Measurements from ENCODE around the gene TTC21B. TPM values are rescaled to one million over a fixed set of nuclear protein-coding genes. Genes with fewer than 3 reads are reported as not detected.

Gene TTC21B
- polyA plus RNA-seq, 2 donors, result 3.0 to 3.2 TPM

- no peaks in the 10 kb centered on the region for H3K9me3 ChIP-seq (ENCODE audit: control insufficient read depth in 2 of 2, insufficient read depth in 1 of 2, low read depth in 1 of 2, low read length in 1 of 2)
- no peaks in the 10 kb centered on the region for H3K27me3 ChIP-seq (ENCODE audit: control insufficient read depth in 1 of 2, insufficient read depth in 2 of 2, low read length in 2 of 2)
- WGBS, 2 donors, result 72 to 80% methylated on average over 4 of the region's 4 CpGs
- H3K27ac ChIP-seq (ENCODE audit: low read depth in 2 of 2, low read length in 1 of 2), result no peak overlapping the region
- H3K36me3 ChIP-seq (ENCODE audit: control insufficient read depth in 2 of 2, insufficient read depth in 2 of 2, low read length in 1 of 2), result no peaks in the 10 kb centered on the region
- H3K4me1 ChIP-seq (ENCODE audit: control insufficient read depth in 2 of 2, insufficient read depth in 2 of 2, low read length in 1 of 2), result no peaks in the 10 kb centered on the region
- no peak overlapping the region for H3K4me3 ChIP-seq (ENCODE audit: low read depth in 1 of 2, low read length in 2 of 2)
These were observed 5.8 kb upstream of the TTC21B start for GRCh38 chr2:165959371-165959770.

GRCh38 chr2:165958313-165958960 lies 4.9 kb upstream of the TTC21B start:
- Histone ChIP-seq H3K36me3 (ENCODE audit: control insufficient read depth in 2 of 2, insufficient read depth in 2 of 2, low read length in 1 of 2) (no peaks in the 10 kb centered on the region), H3K4me1 (ENCODE audit: control insufficient read depth in 2 of 2, insufficient read depth in 2 of 2, low read length in 1 of 2) (no peaks in the 10 kb centered on the region), H3K27ac (ENCODE audit: low read depth in 2 of 2, low read length in 1 of 2) (no peak overlapping the region), H3K4me3 (ENCODE audit: low read depth in 1 of 2, low read length in 2 of 2) (no peak overlapping the region), H3K9me3 (ENCODE audit: control insufficient read depth in 2 of 2, insufficient read depth in 1 of 2, low read depth in 1 of 2, low read length in 1 of 2) (no peaks in the 10 kb centered on the region), H3K27me3 (ENCODE audit: control insufficient read depth in 1 of 2, insufficient read depth in 2 of 2, low read length in 2 of 2) (no peaks in the 10 kb centered on the region)
- WGBS, 2 donors, result 92 to 96% methylated on average over 3 of the region's 3 CpGs

- H3K4me1 ChIP-seq (ENCODE audit: control insufficient read depth in 2 of 2, insufficient read depth in 2 of 2, low read length in 1 of 2), result no peaks in the 10 kb centered on the region
- no peaks in the 10 kb centered on the region for H3K36me3 ChIP-seq (ENCODE audit: control insufficient read depth in 2 of 2, insufficient read depth in 2 of 2, low read length in 1 of 2)
- 87% methylated on average over 51 to 60 of the region's 60 CpGs for WGBS, 2 donors
- H3K4me3 ChIP-seq (ENCODE audit: low read depth in 1 of 2, low read length in 2 of 2), result peak overlapping the region in 1 of 2 donors; percentile 2
- H3K27me3 ChIP-seq (ENCODE audit: control insufficient read depth in 1 of 2, insufficient read depth in 2 of 2, low read length in 2 of 2), result no peaks in the 10 kb centered on the region
- H3K9me3 ChIP-seq (ENCODE audit: control insufficient read depth in 2 of 2, insufficient read depth in 1 of 2, low read depth in 1 of 2, low read length in 1 of 2), result no peaks in the 10 kb centered on the region
- no peak overlapping the region for H3K27ac ChIP-seq (ENCODE audit: low read depth in 2 of 2, low read length in 1 of 2)
These were observed 3.6 kb upstream of the TTC21B start for GRCh38 chr2:165957030-165957675.

- WGBS, 2 donors, result 0% methylated on average over 22 to 24 of the region's 24 CpGs
- H3K4me3 ChIP-seq (ENCODE audit: low read depth in 1 of 2, low read length in 2 of 2), result peak overlapping the region; percentile 77 to 99
- H3K27ac ChIP-seq (ENCODE audit: low read depth in 2 of 2, low read length in 1 of 2), result peak overlapping the region; percentile 76 to 93
- no peaks in the 10 kb centered on the region for H3K4me1 ChIP-seq (ENCODE audit: control insufficient read depth in 2 of 2, insufficient read depth in 2 of 2, low read length in 1 of 2)
- no peaks in the 10 kb centered on the region for H3K9me3 ChIP-seq (ENCODE audit: control insufficient read depth in 2 of 2, insufficient read depth in 1 of 2, low read depth in 1 of 2, low read length in 1 of 2)
- no peaks in the 10 kb centered on the region for H3K27me3 ChIP-seq (ENCODE audit: control insufficient read depth in 1 of 2, insufficient read depth in 2 of 2, low read length in 2 of 2)
- H3K36me3 ChIP-seq (ENCODE audit: control insufficient read depth in 2 of 2, insufficient read depth in 2 of 2, low read length in 1 of 2), result no peaks in the 10 kb centered on the region
These were observed 296 bp downstream of the TTC21B start for GRCh38 chr2:165953306-165953654.

- no peaks in the 10 kb centered on the region for H3K4me1 ChIP-seq (ENCODE audit: control insufficient read depth in 2 of 2, insufficient read depth in 2 of 2, low read length in 1 of 2)
- no peaks in the 10 kb centered on the region for H3K9me3 ChIP-seq (ENCODE audit: control insufficient read depth in 2 of 2, insufficient read depth in 1 of 2, low read depth in 1 of 2, low read length in 1 of 2)
- no peaks in the 10 kb centered on the region for H3K36me3 ChIP-seq (ENCODE audit: control insufficient read depth in 2 of 2, insufficient read depth in 2 of 2, low read length in 1 of 2)
- 13 to 16% methylated on average over 4 of the region's 4 CpGs for WGBS, 2 donors
- H3K27me3 ChIP-seq (ENCODE audit: control insufficient read depth in 1 of 2, insufficient read depth in 2 of 2, low read length in 2 of 2), result no peaks in the 10 kb centered on the region
- H3K4me3 ChIP-seq (ENCODE audit: low read depth in 1 of 2, low read length in 2 of 2), result peak overlapping the region; percentile 77 to 99
- H3K27ac ChIP-seq (ENCODE audit: low read depth in 2 of 2, low read length in 1 of 2), result no peak overlapping the region
These were observed 800 bp downstream of the TTC21B start for GRCh38 chr2:165952741-165953211.

- Histone ChIP-seq H3K4me3 (ENCODE audit: low read depth in 1 of 2, low read length in 2 of 2) (no peak overlapping the region), H3K9me3 (ENCODE audit: control insufficient read depth in 2 of 2, insufficient read depth in 1 of 2, low read depth in 1 of 2, low read length in 1 of 2) (no peaks in the 10 kb centered on the region), H3K4me1 (ENCODE audit: control insufficient read depth in 2 of 2, insufficient read depth in 2 of 2, low read length in 1 of 2) (no peaks in the 10 kb centered on the region), H3K27me3 (ENCODE audit: control insufficient read depth in 1 of 2, insufficient read depth in 2 of 2, low read length in 2 of 2) (no peaks in the 10 kb centered on the region), H3K36me3 (ENCODE audit: control insufficient read depth in 2 of 2, insufficient read depth in 2 of 2, low read length in 1 of 2) (no peaks in the 10 kb centered on the region), H3K27ac (ENCODE audit: low read depth in 2 of 2, low read length in 1 of 2) (no peak overlapping the region)
- 0% methylated on average over 1 of the region's 1 CpG for WGBS, 2 donors
These were observed 1.5 kb downstream of the TTC21B start for GRCh38 chr2:165952085-165952484.

GRCh38 chr2:165950438-165950837 lies 3.1 kb downstream of the TTC21B start:
- no peak overlapping the region for H3K4me3 ChIP-seq (ENCODE audit: low read depth in 1 of 2, low read length in 2 of 2)
- H3K27ac ChIP-seq (ENCODE audit: low read depth in 2 of 2, low read length in 1 of 2), result no peak overlapping the region
- no peaks in the 10 kb centered on the region for H3K36me3 ChIP-seq (ENCODE audit: control insufficient read depth in 2 of 2, insufficient read depth in 2 of 2, low read length in 1 of 2)
- H3K27me3 ChIP-seq (ENCODE audit: control insufficient read depth in 1 of 2, insufficient read depth in 2 of 2, low read length in 2 of 2), result no peaks in the 10 kb centered on the region
- 94 to 98% methylated on average over 3 of the region's 3 CpGs for WGBS, 2 donors
- no peaks in the 10 kb centered on the region for H3K9me3 ChIP-seq (ENCODE audit: control insufficient read depth in 2 of 2, insufficient read depth in 1 of 2, low read depth in 1 of 2, low read length in 1 of 2)
- H3K4me1 ChIP-seq (ENCODE audit: control insufficient read depth in 2 of 2, insufficient read depth in 2 of 2, low read length in 1 of 2), result no peaks in the 10 kb centered on the region

GRCh38 chr2:165941827-165942226 lies 11.7 kb downstream of the TTC21B start:
- Histone ChIP-seq H3K36me3 (ENCODE audit: control insufficient read depth in 2 of 2, insufficient read depth in 2 of 2, low read length in 1 of 2) (peaks cover 0 to 4% of the 10 kb centered on the region in 2 donors), H3K4me1 (ENCODE audit: control insufficient read depth in 2 of 2, insufficient read depth in 2 of 2, low read length in 1 of 2) (no peaks in the 10 kb centered on the region), H3K9me3 (ENCODE audit: control insufficient read depth in 2 of 2, insufficient read depth in 1 of 2, low read depth in 1 of 2, low read length in 1 of 2) (no peaks in the 10 kb centered on the region), H3K4me3 (ENCODE audit: low read depth in 1 of 2, low read length in 2 of 2) (no peak overlapping the region), H3K27ac (ENCODE audit: low read depth in 2 of 2, low read length in 1 of 2) (no peak overlapping the region), H3K27me3 (ENCODE audit: control insufficient read depth in 1 of 2, insufficient read depth in 2 of 2, low read length in 2 of 2) (no peaks in the 10 kb centered on the region)
- WGBS, 2 donors, result 97 to 98% methylated on average over 1 of the region's 1 CpG

GRCh38 chr2:165938237-165938636 lies 15.3 kb downstream of the TTC21B start:
- 87 to 90% methylated on average over 1 of the region's 1 CpG for WGBS, 2 donors
- Histone ChIP-seq H3K36me3 (ENCODE audit: control insufficient read depth in 2 of 2, insufficient read depth in 2 of 2, low read length in 1 of 2) (peaks cover 0 to 4% of the 10 kb centered on the region in 2 donors), H3K4me1 (ENCODE audit: control insufficient read depth in 2 of 2, insufficient read depth in 2 of 2, low read length in 1 of 2) (no peaks in the 10 kb centered on the region), H3K4me3 (ENCODE audit: low read depth in 1 of 2, low read length in 2 of 2) (no peak overlapping the region), H3K9me3 (ENCODE audit: control insufficient read depth in 2 of 2, insufficient read depth in 1 of 2, low read depth in 1 of 2, low read length in 1 of 2) (no peaks in the 10 kb centered on the region), H3K27ac (ENCODE audit: low read depth in 2 of 2, low read length in 1 of 2) (no peak overlapping the region), H3K27me3 (ENCODE audit: control insufficient read depth in 1 of 2, insufficient read depth in 2 of 2, low read length in 2 of 2) (no peaks in the 10 kb centered on the region)
